Measurements from ENCODE around the gene POMGNT2.
"Not testable (repeated sequence)": the region's sequence is repeated elsewhere in the genome, so short reads cannot be mapped to it uniquely, and the experiment has no call there.

The POMGNT2 gene

DNA sequence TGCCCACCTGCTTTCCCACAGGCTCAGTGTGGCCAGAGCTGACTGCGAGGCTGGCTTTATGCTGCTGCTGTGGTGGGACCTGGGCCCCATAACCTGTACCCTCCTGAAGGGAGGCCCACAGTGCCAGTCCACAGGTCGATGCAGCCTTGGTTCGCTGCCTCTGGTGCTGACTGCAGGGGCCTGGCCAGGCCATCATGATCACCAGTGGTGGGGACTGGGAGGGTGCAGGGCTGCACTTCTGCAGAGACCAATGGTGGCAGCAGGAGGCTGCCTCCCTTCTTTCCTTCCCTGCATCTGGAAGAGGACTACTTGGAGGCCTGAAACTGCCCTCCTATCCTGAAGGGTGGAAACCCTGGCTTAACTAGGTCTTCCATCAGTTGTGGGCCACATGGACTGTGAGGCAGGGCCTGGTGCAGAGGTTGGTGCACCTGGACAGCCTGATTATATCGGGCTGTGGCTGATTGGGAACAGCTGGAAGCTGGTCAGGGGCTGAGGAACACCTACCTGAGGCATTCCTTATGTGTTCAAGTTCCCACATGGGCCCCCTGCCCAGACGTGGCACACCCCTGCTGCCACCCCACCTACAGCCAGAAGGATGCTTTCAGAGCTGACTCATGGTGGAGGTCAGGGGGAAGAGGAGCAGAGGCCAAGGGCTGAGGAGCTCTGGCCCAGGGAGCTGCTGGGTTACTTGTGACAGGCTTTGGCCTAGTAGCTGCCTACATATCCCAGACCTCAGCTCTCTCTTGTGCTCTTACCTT, 29.8 kb downstream of the POMGNT2 start:
- DNase-seq (ENCODE audit: low read depth in 2 of 2) = no peak

DNA sequence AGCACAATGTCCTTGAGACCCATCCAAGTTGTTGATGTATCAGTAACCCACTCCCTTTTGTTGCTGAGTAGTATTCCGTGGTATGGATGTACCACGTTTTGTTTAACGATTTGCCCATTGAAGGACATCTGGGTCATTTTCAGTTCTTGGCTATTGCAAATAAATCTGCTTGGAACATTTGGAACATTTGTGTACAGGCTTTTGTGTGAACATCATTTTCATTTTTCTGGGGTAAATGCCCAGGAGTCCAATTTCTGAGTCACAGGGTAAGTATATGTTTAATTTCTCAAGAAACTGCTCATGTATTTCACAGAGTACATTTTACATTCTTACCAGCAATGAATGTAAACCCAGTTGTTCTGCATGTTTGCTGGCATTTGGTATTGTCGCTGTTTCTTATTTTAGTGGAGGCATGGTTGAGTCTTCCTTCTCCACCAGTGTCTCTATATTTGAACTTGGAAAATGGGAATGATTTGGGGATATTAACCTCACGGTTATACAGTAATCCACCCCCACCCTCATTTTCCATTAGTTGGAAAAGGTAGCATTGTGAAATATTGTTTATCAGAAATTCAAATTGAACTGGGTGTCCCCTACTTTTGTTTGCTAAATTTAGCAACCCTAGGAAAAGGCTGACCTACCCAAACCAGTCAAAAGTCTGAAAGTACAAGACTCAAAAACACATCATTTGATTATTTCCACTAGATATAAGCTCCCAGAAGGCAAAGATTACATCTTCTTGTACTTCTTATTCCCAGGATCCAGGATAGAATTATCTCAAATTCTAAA, 30.8 kb downstream of the POMGNT2 start:
- no peak for DNase-seq (ENCODE audit: low read depth in 2 of 2)

DNA sequence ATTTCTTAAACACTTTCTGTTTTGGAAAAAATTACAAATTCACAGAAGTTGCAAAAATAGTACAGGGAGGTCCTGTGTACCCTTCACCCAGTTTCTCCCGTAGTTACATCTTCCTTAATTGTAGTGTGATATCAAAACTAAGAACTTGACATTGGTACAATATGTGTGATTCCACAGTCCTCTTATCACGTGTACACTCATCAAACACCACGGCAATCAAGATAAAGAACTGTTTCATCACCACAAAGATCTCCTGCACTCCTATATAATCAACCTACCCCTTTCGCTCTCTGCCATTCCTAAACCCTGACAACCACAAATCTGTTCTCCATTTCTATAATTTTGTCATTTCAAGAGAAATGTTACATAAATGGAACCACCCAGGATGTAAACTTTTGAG, 31.4 kb downstream of the POMGNT2 start:
- no peak for DNase-seq (ENCODE audit: low read depth in 2 of 2)

DNA sequence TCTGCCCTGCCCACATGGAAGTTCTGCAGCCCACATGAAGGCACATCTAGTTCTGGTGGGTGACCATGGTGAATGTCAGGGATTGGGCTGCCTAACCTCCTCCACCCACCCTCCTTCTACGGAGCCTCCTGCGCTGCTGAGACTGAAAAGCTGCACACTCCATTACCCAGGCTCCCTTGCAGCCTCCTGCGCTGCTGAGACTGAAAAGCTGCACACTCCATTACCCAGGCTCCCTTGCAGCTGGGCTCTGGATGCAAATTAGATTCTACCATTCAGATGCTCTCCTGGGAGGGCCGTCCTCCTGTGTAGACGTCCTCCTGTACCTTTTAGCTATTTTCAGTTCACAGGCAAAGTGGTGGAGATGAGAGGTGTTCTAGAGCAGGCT, 32.1 kb downstream of the POMGNT2 start:
- no peak for DNase-seq (ENCODE audit: low read depth in 2 of 2)

DNA sequence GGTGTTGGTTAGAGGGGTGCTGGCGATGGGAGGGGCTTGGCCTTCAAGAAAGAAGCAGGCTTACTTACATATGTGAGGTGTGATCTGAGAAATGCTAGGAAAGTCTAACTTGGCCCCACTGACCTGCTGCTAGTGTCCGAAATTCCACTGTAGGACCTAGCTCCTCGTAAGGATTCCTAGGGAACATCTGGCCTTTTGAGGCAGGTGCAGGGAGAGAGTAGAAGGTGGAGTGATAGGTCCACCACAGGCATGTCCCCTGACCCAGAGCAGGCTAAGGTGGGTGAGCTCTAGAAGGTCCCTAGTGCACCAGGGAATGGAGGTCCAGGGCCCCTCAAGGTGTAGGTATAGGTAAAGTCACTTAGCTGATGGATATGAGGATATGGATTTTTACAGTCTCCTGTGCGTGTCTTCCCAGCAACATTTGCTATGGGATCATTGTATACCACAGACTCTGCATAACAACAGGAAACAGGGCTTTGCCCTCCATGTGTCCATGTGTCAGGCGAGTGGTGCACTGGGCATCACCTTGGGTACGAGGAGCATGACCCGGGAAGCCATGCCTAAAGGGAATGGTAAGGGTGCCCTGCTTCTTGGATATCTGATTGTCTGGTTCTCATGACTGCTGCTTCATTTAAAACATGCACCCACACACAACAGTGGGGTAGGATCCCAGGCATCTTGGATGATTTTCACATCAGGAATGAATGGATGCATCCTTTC, 32.6 kb downstream of the POMGNT2 start:
- DNase-seq (ENCODE audit: low read depth in 2 of 2) = no peak

DNA sequence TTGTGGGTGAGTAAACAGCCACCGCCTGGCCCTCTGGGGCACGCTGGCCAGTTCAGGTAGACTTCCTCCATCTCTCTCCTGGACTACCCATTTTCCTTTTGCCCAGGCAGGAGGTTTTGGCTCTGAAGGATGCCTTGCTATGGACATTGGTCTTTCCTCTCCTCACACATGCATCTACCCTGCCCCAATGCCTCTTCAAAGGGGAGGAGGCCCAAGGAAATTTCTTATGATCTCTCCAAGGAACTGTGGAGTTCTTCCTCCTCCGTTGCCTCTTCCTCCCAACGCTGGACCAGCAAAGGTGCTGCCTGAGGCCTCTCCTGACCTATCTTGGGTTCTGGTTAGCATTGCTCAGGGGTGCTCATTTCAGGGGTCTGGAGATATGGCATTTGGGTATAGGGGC, 33.5 kb downstream of the POMGNT2 start:
- no peak for DNase-seq (ENCODE audit: low read depth in 2 of 2)

DNA sequence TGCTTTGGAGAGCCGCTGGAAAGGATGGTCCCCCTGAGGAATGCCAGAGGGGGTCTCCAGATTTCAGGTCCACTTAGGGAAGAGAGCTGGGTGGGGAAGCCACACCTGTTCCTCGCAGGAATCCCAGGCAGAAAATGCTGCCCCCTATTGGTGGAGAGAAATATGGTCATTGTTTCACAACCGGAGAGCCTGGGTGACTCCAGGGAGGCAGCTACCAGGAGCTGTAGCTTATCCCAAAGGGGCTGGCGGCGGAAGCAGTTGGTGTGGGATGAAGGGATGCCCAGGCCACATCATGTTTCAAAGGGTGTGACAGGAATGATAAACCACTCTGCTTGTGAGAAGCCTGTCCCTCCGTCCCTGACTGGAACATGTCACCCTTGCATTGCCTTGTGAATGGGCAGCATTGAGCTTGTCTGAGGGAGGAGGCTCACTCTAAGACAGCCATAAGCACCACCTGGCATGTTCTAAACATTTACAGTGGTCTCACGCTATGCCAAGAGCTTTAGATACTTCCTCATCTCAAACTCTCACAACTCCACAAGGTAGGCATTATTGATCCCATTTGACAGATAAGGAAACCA, 34.5 kb downstream of the POMGNT2 start:
- no peak for DNase-seq (ENCODE audit: low read depth in 2 of 2)

DNA sequence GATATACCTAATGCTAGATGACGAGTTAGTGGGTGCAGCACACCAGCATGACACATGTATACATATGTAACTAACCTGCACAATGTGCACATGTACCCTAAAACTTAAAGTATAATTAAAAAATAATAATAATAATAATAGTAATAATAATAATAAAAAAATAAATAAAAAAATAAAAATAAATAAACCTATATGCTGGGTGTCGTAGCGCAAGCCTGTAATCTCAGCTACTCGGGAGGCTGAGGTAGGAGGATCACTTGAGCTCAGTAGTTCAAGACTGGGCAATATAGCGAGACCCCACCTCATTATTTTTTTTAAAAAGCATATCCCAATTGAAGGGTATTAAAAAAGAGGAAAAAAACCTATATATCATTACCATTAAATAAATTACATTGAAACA, 35.2 kb downstream of the POMGNT2 start:
- DNase-seq (ENCODE audit: low read depth in 2 of 2) = not testable (repeated sequence)

DNA sequence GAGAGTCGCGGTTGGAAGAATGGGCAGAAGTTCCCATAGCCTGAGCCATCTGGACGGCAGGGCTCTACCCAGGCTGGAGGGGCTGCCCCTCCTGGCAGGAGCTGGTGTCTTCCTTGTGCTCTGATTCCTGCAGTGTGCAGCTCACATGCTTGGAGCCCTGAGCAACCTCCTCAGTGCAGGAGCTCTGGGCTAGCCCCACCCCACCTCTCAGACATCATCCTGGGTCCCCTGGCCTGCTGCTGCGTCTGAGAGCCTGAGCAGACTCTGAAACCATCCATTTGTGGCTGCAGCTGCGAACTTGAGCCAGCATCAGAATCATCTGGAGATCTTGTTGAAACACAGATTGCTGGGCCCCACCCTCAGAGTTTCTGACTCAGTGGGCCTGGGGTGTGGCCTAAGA, 42.8 kb downstream of the POMGNT2 start:
- DNase-seq (ENCODE audit: low read depth in 2 of 2) = no peak

DNA sequence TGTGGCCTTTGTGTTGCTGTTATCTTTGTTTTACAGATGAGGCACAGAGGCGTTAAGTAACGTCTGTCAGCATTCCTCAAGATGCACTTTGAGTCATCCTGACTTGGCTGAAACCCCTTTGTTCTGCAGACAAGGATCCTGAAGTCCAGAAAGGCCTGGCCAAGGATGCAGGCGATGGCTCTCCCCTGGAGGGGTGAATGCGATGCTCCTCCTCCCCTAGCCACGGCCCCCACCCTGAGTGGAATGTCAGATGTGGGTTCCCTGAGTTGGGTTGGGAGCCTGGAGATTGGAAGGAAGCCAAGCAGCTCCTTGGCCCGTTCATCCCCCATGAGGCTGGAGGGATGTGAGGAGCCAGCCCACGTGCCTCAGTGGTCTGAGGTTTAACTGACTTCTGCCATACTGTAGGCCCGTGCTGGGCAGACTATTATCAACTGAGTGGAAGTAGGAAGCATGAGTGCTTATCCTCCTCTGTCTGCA, 43.3 kb downstream of the POMGNT2 start:
- DNase-seq (ENCODE audit: low read depth in 2 of 2) = no peak

DNA sequence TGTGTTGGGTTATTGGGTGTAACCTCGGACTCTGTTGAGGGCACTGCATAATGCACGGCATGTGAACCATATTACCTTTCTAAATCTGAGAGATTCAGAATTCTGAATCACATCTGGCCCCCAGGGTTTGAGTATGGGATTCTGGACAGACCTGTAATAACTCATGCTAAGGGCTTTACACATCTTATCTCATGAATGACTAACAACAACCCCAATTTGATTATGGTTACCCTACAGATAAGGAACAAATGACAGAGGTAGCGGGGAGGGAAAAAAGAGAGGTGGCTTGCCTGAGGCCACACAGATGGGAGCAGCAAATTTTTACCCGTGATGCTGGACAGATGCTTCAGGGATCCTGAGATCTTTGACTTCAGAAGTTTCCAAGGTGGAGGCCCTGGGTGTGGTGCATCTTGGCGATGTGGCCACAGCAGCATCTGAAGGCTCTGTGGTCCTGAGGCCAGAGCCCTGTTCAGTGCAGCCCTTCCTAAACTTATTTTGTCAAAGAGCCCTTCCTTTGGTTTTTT, 43.8 kb downstream of the POMGNT2 start:
- no peak for DNase-seq (ENCODE audit: low read depth in 2 of 2)

DNA sequence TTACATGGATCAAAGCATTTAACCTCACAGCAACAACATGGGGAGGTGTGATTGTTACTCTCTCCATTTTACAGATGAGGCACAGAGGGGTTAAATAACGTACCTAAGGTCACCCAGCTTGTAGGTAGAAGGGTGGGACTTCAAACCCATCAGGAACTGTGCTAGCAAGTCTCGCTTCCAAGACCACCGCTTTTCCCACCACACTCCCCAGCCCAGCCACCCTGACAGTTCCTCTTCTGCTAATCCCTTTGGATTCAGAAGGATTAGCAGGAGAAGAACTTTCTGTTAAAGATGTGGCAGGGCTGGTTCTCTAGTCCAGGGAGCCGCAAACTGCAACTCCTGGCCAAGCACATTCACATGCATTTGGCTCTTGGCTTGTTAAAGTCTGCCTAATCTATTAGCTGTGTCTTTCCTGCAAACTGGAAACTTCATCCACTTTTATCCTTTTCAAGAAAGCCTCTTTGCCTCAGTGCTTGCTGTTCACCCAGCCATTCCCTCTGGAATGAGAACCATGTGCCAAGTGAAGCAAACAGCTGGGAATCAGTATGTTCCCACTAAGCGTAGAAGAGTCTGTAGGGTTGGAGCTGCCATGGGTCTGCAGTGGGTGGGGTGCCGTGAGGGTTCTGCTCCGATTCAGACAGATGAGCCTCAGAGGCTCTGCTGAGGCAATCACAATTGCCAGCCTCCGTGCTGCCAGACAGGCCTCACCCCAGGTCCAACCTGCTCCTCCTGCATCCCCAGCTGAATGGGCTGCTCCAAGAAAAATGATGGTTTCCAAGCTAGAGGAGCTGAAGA, 44.6 kb downstream of the POMGNT2 start:
- no peak for DNase-seq (ENCODE audit: low read depth in 2 of 2)

DNA sequence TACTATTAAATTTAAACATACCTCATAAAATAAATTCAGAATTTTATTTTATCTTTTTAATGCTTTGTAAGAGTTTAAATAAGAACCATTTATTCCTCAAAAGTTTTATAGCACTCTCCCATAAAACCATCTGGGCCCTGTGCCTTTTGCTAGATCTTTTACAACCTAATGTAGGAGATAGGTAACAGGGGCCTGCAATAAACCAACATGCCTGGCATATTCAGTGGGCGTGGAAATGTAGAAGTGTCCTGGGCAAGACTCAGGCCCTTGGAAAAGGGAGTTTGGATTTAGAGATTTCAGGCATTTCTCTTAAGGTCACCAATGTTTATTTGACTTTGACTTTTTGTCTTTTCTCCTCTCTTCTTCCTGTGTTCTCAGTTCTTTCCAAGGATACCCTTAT, 46.4 kb downstream of the POMGNT2 start:
- DNase-seq (ENCODE audit: low read depth in 2 of 2) = no peak

DNA sequence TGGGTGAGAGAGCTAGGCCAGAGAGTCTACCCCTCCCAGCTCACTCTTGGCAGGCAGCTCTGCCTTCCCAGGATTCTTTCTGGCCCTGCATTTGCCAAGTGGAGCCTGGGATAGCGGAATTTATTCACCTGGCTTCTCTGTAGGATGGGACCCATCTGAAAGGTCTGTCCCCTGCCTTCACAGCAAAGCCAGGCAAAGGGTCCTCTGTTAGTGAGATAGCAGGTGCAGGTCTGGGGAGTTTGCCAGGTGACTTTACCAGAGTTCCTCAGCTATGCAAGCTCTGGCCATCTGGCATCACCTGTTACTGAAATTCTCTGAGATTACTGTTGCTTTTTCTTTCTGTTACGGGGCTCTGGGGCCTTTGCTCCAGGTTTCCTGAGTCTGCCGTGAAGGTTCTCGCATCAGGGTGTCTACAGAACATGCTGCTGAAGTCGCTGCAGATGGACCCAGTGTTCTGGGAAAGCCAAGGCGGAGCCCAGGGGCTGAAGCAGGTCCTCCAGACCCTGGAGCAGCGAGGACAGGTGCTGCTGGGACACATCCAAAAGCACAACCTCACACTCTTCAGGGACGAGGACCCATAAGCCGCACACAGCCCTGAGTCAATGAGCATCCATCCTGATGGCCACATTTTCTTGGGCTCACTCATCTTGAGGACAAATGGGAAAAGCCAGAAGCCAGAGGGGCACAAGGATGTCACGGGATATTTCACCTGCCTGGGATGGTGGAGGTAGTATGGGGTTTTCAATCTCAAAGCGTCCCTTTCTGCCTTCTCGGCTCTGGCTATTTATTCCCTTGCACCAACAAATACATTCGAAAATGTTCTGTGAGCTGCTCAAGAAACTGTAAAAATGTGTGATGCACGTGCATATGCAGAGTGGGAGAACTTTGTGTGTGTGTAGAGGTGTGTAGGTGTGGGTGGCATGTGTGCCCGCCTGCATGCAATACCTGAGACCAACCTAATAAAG, 49.8 kb downstream of the POMGNT2 start:
- no peak for DNase-seq (ENCODE audit: low read depth in 2 of 2)

DNA sequence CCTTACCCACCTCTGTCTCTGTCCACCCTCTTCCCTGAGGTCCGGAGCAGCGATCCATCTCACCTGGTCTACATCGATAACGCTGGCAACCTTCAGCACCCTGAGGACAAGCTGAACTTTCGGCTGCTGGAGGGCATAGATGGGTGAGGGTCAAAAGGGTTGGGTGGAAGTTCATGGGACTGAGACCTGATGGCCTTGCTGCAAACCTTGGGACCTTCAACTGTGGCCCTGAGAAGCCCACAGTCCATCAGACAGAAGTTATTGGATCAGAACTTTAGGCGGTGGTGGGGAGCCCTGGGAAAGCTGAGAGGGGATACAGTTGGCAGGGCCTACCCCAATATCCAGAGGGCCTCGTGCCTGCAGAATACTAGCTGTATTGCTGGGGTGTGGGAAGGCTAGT, 50.5 kb downstream of the POMGNT2 start:
- DNase-seq (ENCODE audit: low read depth in 2 of 2) = no peak

DNA sequence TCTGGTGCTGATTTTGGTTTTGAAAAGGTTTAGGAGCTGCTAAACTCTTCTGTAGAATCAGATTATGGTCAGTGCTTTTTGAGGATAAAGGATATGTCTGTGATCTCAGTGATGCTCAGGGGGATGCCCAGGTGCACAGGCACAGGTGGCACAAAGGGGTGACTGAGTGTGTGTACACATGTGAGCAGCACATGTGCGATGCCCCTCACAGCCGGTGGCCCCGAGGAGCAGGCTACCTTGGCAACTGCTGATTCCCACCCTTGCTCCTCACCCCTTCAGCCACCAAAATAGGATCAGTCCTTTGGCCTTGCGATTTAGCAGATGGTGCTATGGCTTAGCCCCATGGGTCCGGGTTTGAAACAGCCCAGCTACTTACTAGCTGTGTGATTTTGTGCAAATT, 51.1 kb downstream of the POMGNT2 start:
- no peak for DNase-seq (ENCODE audit: low read depth in 2 of 2)

DNA sequence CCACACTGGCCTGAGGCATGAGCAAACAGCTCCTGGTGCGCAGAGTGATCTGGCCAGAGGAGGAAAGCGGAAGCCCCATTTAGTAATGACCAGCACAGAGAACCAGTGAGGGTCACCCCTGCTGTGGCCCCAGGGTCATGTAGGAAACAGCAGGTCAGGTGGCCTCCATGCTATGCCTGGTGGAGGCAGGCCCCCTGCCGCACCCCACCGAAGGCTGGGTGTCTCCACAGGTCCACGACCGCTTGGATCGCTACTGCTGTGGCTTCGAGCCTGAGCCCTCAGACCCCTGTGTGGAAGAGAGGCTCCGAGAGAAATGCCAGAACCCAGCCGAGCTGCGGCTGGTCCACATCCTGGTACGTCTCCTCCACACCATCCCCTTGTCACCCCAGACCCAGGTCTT, 52.6 kb downstream of the POMGNT2 start:
- DNase-seq (ENCODE audit: low read depth in 2 of 2) = no peak

DNA sequence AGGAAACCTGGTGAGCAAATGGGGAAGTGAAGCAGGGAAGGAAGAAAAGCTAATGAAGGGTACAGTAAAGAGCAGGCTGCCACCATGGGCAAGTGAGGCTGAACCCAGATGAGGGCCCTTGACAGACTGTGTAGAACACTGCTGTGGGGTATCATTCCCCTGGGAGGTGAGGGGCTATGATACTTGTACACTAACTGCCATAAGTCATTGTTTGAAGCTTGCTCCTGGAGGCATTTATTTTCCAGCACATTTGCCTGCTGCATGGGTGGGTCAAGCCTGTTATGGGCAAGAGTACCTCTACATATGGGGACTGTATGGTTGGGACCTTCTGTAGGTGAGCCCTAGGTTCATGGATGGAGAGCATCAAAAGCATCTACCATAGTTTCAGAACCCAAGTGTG, 57.4 kb downstream of the POMGNT2 start:
- no peak for DNase-seq (ENCODE audit: low read depth in 2 of 2)

DNA sequence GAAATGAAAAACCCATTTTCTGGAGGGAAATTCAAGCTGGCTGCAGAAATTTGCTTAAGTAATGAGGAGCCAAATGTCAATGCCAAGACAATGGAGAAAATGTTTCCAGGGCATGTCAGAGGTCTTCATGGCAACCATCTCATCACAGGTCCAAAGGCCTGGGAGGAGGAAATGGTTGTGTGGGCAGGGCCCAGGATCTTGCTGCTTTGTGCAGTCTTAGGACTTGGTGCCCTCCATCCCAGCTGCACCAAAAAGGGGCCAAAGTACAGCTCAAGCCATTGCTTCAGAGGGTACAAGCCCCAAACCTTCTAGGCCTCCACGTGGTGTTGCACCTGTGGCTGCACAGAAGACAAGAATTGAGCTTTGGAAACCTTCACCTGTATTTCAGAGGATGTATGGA, 59.3 kb downstream of the POMGNT2 start:
- DNase-seq (ENCODE audit: low read depth in 2 of 2) = no peak

DNA sequence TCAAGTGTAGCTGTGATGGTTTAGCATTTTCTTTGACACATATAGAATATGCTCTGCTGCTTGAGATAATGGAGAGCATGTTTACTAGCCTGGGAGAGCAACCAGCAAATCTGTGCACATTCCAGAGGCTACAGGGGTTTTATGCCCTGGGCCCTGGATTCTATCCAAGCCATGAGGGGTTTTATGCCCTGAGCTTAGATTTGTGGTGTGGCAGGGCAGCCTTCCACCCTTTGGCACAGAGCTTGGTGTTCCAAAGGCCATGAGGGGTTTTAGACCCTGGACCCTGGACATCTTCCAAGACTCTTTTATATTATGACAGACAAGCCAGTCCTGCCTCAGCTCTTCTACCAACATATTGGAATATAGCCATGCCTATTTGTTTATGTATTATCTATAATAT, 60.8 kb downstream of the POMGNT2 start:
- DNase-seq (ENCODE audit: low read depth in 2 of 2) = not testable (repeated sequence)
